Activated T-cell treated with anti-CD3 and anti-CD28 coated beads for 1 hour (primary cell): ENCODE data around the gene C1orf226.
"Not testable (repeated sequence)": the region's sequence is repeated elsewhere in the genome, so short reads cannot be mapped to it uniquely, and the experiment has no call there.

Experiments used
- DNase-seq: peaks from one replicate; pipeline ENCODE4 v3.0.0-alpha.2; 2020; ENCODE audit warnings: low read depth

Gene C1orf226

DNA sequence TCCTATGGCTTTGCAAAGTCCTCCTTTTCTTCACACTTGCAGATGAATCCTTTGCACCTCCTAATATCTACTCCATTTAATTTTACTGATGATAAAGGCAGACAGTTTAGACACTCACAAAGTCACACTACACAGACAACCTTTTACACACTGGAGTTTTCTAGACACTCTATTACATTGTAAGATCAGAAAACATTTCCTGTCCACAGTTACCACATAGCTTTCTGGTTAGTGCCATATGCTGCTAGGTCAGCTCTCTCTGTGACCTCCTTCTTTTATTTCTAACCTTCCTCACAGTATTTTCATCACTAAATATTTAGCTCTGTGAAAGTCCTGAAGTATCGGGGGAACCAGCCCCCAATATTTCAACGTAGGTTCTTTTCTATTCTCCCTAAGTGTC lies 25.3 kb downstream of the C1orf226 start:
- no peak for DNase-seq

DNA sequence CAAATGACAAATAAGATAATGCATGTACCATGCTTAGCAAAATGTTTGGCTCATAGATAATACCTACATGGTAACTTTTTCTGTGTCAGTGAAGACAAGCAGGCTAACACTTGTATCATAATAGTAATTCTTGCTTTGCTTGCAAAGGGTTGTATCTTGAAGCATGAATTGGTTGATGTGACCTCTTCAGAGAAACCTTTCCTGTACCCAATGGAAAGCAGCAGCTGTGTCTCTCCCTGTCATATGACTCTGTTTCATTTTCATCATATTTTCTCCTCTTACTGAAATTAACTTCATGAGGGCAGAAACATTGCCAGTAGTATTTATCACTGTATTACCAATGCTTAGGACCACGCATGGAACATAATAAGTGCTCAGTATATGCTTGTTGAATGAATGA lies 26.0 kb downstream of the C1orf226 start:
- no peak for DNase-seq

GRCh38 chr1:162412002-162412401 lies 30.5 kb downstream of the C1orf226 start, which contains the start of gene SH2D1B:
Gene SH2D1B, minus strand, starts transcription at chr1:162412136. Its CDS starts 120 bp downstream, at chr1:162412016.
- DNase-seq, result no peak

- no peak for DNase-seq
These were observed 34.7 kb downstream of the C1orf226 start for GRCh38 chr1:162416215-162416614.

- DNase-seq, result no peak
These were observed 35.4 kb downstream of the C1orf226 start for GRCh38 chr1:162416909-162417308.

GRCh38 chr1:162417650-162418049 lies 36.1 kb downstream of the C1orf226 start:
- DNase-seq, result no peak

DNA sequence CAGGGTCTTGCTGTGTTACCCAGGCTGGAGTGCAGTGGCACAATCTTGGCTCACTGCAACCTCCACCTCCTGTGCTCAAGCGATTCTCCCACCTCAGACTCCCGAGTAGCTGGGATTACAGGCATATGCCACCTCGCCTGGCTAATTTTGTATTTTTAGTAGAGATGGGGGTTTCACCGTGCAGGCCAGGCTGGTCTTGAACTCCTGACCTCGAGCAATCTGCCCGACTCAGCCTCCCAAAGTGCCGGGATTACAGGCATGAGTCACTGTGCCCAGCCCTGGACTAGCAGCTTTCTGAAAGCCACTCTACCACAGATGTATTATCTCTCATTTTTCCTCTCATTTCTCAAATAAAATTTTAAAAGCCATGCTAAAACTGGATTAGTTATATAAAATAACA lies 37.1 kb downstream of the C1orf226 start:
- not testable (repeated sequence) for DNase-seq

- DNase-seq, result not testable (repeated sequence)
These were observed 38.0 kb downstream of the C1orf226 start for GRCh38 chr1:162419450-162419931.

- DNase-seq, result no peak
These were observed 38.6 kb downstream of the C1orf226 start for GRCh38 chr1:162420120-162420519.

- no peak for DNase-seq
These were observed 40.0 kb downstream of the C1orf226 start for GRCh38 chr1:162421258-162422164.

- DNase-seq, result no peak
These were observed 41.3 kb downstream of the C1orf226 start for GRCh38 chr1:162422662-162423375.

GRCh38 chr1:162430583-162430982 lies 49.1 kb downstream of the C1orf226 start:
- DNase-seq, result no peak

DNA sequence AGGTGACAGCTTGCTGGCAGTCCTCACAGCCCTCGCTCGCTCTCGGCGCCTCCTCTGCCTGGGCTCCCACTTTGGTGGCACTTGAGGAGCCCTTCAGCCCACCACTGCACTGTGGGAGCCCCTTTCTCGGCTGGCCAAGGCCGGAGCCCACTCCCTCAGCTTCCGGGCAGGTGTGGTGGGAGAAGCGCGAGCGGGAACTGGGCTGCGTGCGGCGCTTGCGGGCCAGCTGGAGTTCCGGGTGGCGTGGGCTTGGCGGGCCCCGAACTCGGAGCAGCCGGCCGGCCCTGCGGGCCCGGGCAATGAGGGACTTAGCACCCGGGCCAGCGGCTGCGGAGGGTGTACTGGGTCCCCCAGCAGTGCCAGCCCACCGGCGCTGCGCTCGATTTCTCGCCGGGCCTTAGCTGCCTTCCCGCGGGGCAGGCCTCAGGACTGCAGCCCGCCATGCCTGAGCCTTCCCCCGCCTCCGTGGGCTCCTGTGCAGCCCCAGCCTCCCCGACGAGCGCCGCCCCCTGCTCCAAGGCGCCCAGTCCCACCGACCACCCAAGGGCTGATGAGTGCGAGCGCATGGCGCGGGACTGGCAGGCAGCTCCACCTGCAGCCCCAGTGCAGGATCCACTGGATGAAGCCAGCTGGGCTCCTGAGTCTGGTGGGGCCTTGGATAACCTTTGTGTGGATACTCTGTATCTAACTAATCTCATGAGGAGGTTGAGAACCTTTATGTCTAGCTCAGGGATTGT lies 51.6 kb downstream of the C1orf226 start:
- DNase-seq, result not testable (repeated sequence)
